HG03139 (cell line): Measurements from ENCODE around the gene COX6A2.
"Not testable (repeated sequence)": the region's sequence is repeated elsewhere in the genome, so short reads cannot be mapped to it uniquely, and the experiment has no call there.

Experiments used
- ATAC-seq: cut with Tn5 transposase; IDR thresholded peaks from one replicate; pipeline ENCODE4 v1.9.1; 2021; ENCODE audit not compliant: unreplicated experiment

The COX6A2 gene

GRCh38 chr16:31439023-31439422 is 10.9 kb upstream of the COX6A2 start:
- ATAC-seq = not testable (repeated sequence)

- no peak for ATAC-seq
Measured at GRCh38 chr16:31438414-31438813, 10.3 kb upstream of the COX6A2 start.

DNA sequence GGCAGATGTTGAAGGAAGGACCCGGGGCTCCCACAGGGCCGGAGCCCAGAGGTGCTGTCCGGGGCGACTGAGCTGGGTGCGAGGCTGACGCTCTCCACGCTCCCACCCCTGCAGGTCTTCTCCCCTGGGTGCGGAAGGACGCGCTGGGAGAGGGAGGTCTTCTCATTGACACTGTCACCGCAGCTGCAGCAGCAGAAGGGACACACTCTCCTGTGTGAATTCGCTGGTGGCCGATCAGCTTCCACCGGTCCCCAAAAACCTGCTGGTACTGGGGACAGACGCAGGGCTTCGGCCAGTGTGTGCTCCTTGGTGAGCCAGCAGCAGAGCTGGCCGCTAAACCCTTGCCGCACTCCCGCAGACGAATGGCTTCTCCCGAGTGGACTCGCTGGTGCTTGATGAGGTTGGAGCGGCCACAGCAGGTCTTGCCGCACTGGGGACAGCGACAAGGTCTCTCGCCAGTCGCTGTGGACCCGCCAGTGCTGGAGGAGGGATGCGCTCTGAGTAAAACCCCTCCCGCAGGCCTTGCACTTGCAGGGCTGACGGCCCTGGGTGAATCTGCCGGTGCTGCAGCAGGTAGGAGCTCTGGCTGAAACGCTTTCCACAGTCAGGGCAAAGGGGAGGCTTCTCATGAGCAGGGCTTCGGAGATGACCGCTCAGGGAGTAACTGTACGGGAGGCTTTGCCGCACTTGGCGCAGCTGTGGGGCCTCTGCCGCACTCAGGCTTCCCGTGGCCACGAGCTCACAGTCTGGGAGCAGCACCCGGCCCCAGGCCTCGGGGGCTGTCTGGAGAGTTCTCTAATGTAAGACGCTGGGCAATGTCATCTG is 8.3 kb upstream of the COX6A2 start:
- no peak for ATAC-seq

GRCh38 chr16:31435341-31436220 is 7.4 kb upstream of the COX6A2 start:
- no peak for ATAC-seq

GRCh38 chr16:31430380-31431052 is 2.4 kb upstream of the COX6A2 start:
- no peak for ATAC-seq

GRCh38 chr16:31429796-31430195 is 1.6 kb upstream of the COX6A2 start:
- ATAC-seq = no peak

- no peak for ATAC-seq
Measured at GRCh38 chr16:31429314-31429713, 1.2 kb upstream of the COX6A2 start.

- ATAC-seq = no peak
Measured at GRCh38 chr16:31428638-31429247, 583 bp upstream of the COX6A2 start.

GRCh38 chr16:31427441-31428278 is 500 bp downstream of the COX6A2 start:
- no peak for ATAC-seq

DNA sequence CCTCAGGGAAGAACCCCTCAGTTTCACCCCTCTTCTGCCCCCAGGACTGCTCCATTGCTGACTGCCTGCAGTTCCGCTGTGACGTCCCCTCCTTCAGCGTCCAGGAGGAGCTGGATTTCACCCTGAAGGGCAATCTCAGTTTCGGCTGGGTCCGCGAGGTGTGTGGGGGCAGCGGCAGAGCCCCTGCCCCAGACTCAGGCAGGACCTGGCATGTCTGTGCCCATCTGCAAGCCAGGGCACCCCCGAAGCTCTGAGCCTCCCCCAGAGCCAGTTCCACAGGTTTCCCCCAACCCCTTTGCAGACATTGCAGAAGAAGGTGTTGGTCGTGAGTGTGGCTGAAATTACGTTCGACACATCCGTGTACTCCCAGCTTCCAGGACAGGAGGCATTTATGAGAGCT is 4.4 kb downstream of the COX6A2 start:
- no peak for ATAC-seq

GRCh38 chr16:31423241-31423640 is 4.9 kb downstream of the COX6A2 start:
- ATAC-seq = no peak

DNA sequence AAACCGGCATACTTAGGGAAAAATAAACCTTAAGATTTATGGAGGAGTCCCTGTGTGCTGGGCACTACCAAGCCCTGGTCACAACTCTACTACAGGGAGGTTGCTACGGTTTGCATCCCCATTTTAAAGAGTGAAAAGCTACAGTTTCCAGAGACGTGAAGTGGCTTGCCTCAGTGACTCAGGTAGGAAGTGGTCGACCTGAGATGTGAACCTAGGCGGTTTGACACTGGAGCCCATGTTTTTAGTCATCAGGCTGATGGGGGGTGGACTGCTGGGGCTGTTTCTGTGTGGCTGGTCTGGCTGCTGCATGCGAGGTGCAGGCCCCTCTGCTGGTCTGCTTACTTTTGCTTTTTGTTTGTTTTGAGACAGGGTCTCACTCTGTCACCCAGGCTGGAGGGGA is 6.6 kb downstream of the COX6A2 start:
- no peak for ATAC-seq

DNA sequence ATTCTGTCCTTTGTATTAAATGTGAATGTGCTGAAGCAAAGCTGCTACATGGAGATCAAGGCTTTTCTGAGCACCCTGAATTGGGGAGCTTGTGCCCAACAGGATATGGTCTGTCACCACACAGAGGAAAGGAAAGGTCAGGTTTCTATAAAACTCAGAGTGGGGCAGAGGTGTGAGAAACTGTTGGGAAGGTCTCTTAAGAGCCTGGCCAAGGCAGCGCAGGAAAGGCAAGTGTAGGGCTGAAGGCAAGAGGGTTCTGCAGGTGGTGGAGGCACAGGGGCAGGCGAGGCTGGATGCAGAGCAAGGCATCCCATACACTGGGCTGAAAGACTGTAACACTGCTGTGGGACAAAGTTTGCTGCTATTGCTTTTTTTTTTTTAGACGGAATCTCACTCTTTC is 8.1 kb downstream of the COX6A2 start:
- ATAC-seq = no peak

DNA sequence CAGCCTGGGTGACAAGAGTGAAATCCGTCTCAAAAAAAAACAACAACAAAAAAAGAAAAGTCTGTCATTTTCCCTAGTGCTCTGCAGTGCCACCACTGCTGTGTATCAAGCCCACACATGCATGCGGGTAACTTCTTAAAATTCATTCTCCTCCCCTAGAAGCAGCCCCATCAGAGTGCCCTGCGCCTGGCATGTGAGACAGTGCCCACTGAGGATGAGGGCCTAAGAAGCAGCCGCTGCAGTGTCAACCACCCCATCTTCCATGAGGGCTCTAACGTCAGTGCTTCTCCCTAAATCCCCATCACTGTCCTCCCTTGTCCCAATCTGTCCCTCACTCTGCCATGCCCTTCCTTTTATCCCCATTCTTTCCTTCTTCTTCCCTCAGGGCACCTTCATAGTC is 10.2 kb downstream of the COX6A2 start:
- no peak for ATAC-seq

GRCh38 chr16:31417036-31417435 is 11.1 kb downstream of the COX6A2 start:
- ATAC-seq = not testable (repeated sequence)

GRCh38 chr16:31416371-31416770 is 11.8 kb downstream of the COX6A2 start:
- ATAC-seq = no peak

GRCh38 chr16:31414706-31415105 is 13.5 kb downstream of the COX6A2 start:
- no peak for ATAC-seq

GRCh38 chr16:31413943-31414342 is 14.2 kb downstream of the COX6A2 start:
- ATAC-seq = no peak

DNA sequence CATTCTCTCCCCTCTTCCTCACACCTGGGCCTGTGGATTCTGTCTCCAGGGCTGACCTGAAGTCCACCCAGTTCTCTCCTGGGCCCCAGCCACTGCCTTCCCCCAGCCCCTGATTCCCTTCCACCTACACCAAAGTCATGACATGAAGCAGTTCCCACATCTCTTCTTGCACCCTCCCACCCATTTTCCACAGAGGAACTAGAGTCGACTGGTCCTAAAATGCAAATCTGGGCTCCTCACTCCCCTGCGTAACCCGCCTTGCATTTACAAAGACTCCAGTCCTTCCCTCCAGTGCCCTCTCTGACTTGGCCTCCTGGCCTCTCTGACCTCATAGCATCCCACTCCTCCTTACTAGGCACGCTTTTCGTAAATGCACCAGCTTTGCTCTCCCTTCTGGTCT is 14.8 kb downstream of the COX6A2 start:
- ATAC-seq = no peak

DNA sequence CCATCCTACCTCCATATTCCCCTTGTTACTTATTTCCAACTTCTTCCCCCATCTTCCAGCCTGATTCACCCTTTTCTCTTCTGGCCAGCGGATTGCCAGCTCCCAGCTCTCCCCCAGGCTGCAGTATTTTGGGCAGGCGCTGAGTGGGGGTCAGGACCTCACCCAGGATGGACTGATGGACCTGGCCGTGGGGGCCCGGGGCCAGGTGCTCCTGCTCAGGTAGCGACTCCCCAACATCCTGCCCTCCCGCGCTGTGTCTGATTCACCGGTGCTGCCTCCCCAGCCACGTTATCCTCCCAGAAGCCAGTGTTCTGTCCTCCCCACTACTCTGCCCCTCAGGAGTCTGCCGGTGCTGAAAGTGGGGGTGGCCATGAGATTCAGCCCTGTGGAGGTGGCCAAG is 15.4 kb downstream of the COX6A2 start:
- no peak for ATAC-seq
